GM15510 (cell line): ENCODE data around the gene CFAP119.

Source experiments
- POLR2A ChIP-seq: IDR thresholded peaks from 3 replicates; pipeline ENCODE4 v1.6.1; 2011; ENCODE audit warnings: borderline replicate concordance; ENCODE audit not compliant: insufficient read length; ENCODE audit errors: extremely low read depth

The CFAP119 gene

GRCh38 chr16:30721167-30721566 is 40.7 kb downstream of the CFAP119 start:
- no peak for TF ChIP-seq POLR2A

- no peak for TF ChIP-seq POLR2A
Observed at GRCh38 chr16:30720694-30721093, 41.2 kb downstream of the CFAP119 start.

GRCh38 chr16:30720086-30720485 is 41.8 kb downstream of the CFAP119 start:
- no peak for TF ChIP-seq POLR2A

GRCh38 chr16:30715750-30716445 is 46.0 kb downstream of the CFAP119 start:
- TF ChIP-seq POLR2A, result no peak

GRCh38 chr16:30711712-30712111 is 50.1 kb downstream of the CFAP119 start:
- TF ChIP-seq POLR2A, result no peak

GRCh38 chr16:30710971-30711370 is 50.9 kb downstream of the CFAP119 start:
- TF ChIP-seq POLR2A, result no peak
